Endodermal cell (in vitro differentiated cells): ENCODE measurements around the gene USH1G. TPM values are rescaled to one million over a fixed set of nuclear protein-coding genes. Genes with fewer than 3 reads are reported as not detected.

Experiments
- DNase-seq: peaks from one replicate; pipeline ENCODE4 v3.0.0-alpha.2; 2017
- H3K27ac ChIP-seq: 2 replicates; pipeline ENCODE4 v1.5.1; 2013; ENCODE audit warnings: mild to moderate bottlenecking, low read depth, low read length, moderate library complexity
- H3K27me3 ChIP-seq: 2 replicates; pipeline ENCODE4 v1.6.1; 2013; ENCODE audit warnings: mild to moderate bottlenecking, low read length, moderate library complexity; ENCODE audit not compliant: insufficient read depth, control insufficient read depth, poor library complexity, severe bottlenecking
- H3K36me3 ChIP-seq: 2 replicates; pipeline ENCODE4 v1.7.0; 2013; ENCODE audit warnings: mild to moderate bottlenecking, low read length, moderate library complexity; ENCODE audit not compliant: control insufficient read depth, insufficient read depth
- H3K4me1 ChIP-seq: one replicate; pipeline ENCODE4 v1.7.0; 2013; ENCODE audit warnings: low read length; ENCODE audit not compliant: control insufficient read depth, insufficient read depth
- H3K4me3 ChIP-seq: 2 replicates; pipeline ENCODE4 v1.5.1; 2013; ENCODE audit warnings: mild to moderate bottlenecking, low read length, moderate library complexity
- H3K9ac ChIP-seq: 2 replicates; pipeline ENCODE4 v1.6.1; 2013; ENCODE audit warnings: mild to moderate bottlenecking, low read length, moderate library complexity; ENCODE audit not compliant: poor library complexity, severe bottlenecking; ENCODE audit errors: extremely low read depth
- H3K9me3 ChIP-seq: 2 replicates; pipeline ENCODE4 v1.6.1; 2013; ENCODE audit warnings: mild to moderate bottlenecking, low read length, moderate library complexity; ENCODE audit not compliant: control insufficient read depth
- H3K27ac Mint-ChIP-seq: 2 replicates; pipeline ENCODE4 v1.8.0; 2020; ENCODE audit warnings: mixed read lengths
- H3K27me3 Mint-ChIP-seq: 2 replicates; pipeline ENCODE4 v1.8.0; 2021; ENCODE audit warnings: mild to moderate bottlenecking, mixed read lengths; ENCODE audit not compliant: insufficient read depth
- H3K36me3 Mint-ChIP-seq: 2 replicates; pipeline ENCODE4 v1.8.0; 2020; ENCODE audit warnings: low read depth, mixed read lengths
- H3K4me1 Mint-ChIP-seq: 2 replicates; pipeline ENCODE4 v1.8.0; 2020; ENCODE audit warnings: mixed read lengths
- H3K4me3 Mint-ChIP-seq: 2 replicates; pipeline ENCODE4 v1.8.0; 2020; ENCODE audit warnings: mild to moderate bottlenecking, moderate library complexity, mixed read lengths
- H3K9me3 Mint-ChIP-seq: 2 replicates; pipeline ENCODE4 v1.8.0; 2020; ENCODE audit warnings: mild to moderate bottlenecking, mixed read lengths
- WGBS, 2 experiments: methylation state at CpG; one replicate each; pipeline versions ENCODE4 v1.1.5 to v1.1.7; 2013; ENCODE audit warnings: missing lambda C conversion rate in 2 of 2, mixed read lengths in 1 of 2; ENCODE audit not compliant: insufficient coverage in 1 of 2, insufficient read length in 1 of 2; 5-methylcytosine and 5-hydroxymethylcytosine counted together
- total RNA-seq, 2 donors: library from RNA; stranded (reverse); fragmentation: NEBNext Ultra II Directional in 1 of 2; extraction: Animal tissue kit (Norgen Biotek cat#: 25700) in 1 of 2; gene quantifications; 2 replicates in 1 of 2; 3 replicates in 1 of 2; pipeline ENCODE4 v1.2.1, GENCODE V29; 2021
- TF ChIP-seq, protein P1 (sequence below): fragments of 200-600 bp; sonication (generic); conservative IDR thresholded peaks from 2 replicates; pipeline ENCODE4 v1.5.0; 2021; ENCODE audit warnings: antibody characterized with exemption, mild to moderate bottlenecking

The USH1G gene
- total RNA-seq, 2 donors from 2014 or later = 0.11 to 0.13 TPM

DNA sequence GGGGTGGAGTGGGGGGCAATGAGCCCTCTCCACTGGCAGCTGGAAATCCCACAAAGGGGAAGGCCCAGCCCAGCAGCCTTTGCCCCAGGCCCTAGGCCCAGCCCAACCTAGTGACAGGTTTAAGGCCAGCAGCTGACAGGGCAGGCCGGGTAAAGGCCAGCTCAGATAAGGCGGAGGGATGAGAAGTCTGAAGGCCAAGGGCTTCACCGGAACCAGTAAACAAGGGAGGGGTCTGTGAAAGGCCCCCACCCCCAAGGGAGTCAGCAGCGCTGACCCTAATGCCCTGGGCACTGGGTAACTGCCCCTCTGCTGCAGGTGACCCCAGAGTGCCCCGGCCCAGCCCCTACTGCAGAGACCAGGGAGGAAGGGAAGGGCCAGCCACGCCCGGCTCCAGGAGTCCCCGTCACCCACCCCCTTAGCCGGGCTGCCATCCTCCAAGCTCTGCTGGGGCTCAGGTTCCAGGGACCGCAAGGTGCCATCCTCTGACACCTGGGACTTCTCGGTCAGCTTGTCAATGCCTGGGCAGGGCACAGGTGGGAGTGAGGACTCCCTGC is 30.2 kb upstream of the USH1G start:
- Histone ChIP-seq H3K4me1 (no peaks in the 10 kb centered on the region), H3K27me3 (peaks cover 2% of the 10 kb centered on the region), H3K27ac (no peak overlapping the region), H3K4me3 (no peak overlapping the region), H3K9me3 (no peaks in the 10 kb centered on the region), H3K9ac (no peak overlapping the region), H3K36me3 (no peaks in the 10 kb centered on the region)
- H3K27ac Mint-ChIP-seq = no peak overlapping the region
- H3K27me3 Mint-ChIP-seq = peaks cover 29% of the 10 kb centered on the region
- TF ChIP-seq, protein P1, sequence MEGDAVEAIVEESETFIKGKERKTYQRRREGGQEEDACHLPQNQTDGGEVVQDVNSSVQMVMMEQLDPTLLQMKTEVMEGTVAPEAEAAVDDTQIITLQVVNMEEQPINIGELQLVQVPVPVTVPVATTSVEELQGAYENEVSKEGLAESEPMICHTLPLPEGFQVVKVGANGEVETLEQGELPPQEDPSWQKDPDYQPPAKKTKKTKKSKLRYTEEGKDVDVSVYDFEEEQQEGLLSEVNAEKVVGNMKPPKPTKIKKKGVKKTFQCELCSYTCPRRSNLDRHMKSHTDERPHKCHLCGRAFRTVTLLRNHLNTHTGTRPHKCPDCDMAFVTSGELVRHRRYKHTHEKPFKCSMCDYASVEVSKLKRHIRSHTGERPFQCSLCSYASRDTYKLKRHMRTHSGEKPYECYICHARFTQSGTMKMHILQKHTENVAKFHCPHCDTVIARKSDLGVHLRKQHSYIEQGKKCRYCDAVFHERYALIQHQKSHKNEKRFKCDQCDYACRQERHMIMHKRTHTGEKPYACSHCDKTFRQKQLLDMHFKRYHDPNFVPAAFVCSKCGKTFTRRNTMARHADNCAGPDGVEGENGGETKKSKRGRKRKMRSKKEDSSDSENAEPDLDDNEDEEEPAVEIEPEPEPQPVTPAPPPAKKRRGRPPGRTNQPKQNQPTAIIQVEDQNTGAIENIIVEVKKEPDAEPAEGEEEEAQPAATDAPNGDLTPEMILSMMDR = no peak
- H3K4me3 Mint-ChIP-seq = no peak overlapping the region
- DNase-seq = no peak
- no peaks in the 10 kb centered on the region for H3K36me3 Mint-ChIP-seq
- WGBS, 2 experiments = 90 to 97% methylated on average over 6 to 11 of the region's 11 CpGs
- no peaks in the 10 kb centered on the region for H3K4me1 Mint-ChIP-seq
- no peaks in the 10 kb centered on the region for H3K9me3 Mint-ChIP-seq

DNA sequence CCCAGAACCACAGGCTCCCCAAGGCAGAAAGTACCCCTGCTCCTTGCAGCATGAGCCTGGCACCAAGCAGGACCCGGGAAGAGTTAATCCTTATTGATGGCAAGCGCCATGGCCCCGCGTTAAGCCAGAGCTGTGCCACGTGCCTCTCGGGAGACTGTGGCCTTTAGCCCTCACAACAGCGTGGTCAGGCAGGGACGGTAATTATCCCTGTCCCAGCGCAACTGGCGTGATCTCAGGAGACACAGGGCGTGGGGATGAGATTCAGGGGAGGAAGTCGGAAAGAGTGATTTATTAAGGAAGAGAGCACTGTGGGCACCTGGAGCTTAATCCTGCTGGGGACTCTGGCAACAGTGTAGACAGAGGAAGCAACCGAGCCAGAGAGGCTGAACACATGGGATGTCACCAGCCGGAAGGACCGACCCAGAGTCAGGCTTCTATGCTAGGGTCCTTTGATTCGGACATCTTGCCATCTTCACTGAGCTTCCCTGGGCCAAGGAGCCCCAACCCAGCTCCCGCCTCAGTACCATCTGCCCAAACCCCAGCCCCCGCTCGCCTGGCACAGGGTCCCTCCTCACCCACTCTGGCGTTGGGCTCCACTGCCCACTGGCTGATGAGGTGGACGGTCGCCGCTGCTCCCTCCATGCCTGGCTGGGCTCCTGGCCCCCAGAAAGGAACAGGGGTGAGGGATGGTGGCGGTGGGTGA is 29.5 kb upstream of the USH1G start:
- Mint-ChIP-seq H3K36me3 (no peaks in the 10 kb centered on the region), H3K4me3 (no peak overlapping the region), H3K9me3 (no peaks in the 10 kb centered on the region), H3K27ac (no peak overlapping the region), H3K4me1 (no peaks in the 10 kb centered on the region), H3K27me3 (peaks cover 30% of the 10 kb centered on the region)
- no peaks in the 10 kb centered on the region for H3K4me1 ChIP-seq
- H3K27me3 ChIP-seq = peaks cover 3% of the 10 kb centered on the region
- no peak overlapping the region for H3K9ac ChIP-seq
- DNase-seq = no peak
- TF ChIP-seq, protein P1 = no peak
- H3K27ac ChIP-seq = no peak overlapping the region
- H3K9me3 ChIP-seq = no peaks in the 10 kb centered on the region
- no peak overlapping the region for H3K4me3 ChIP-seq
- WGBS, 2 experiments = 91 to 92% methylated on average over 20 to 24 of the region's 24 CpGs
- no peaks in the 10 kb centered on the region for H3K36me3 ChIP-seq

DNA sequence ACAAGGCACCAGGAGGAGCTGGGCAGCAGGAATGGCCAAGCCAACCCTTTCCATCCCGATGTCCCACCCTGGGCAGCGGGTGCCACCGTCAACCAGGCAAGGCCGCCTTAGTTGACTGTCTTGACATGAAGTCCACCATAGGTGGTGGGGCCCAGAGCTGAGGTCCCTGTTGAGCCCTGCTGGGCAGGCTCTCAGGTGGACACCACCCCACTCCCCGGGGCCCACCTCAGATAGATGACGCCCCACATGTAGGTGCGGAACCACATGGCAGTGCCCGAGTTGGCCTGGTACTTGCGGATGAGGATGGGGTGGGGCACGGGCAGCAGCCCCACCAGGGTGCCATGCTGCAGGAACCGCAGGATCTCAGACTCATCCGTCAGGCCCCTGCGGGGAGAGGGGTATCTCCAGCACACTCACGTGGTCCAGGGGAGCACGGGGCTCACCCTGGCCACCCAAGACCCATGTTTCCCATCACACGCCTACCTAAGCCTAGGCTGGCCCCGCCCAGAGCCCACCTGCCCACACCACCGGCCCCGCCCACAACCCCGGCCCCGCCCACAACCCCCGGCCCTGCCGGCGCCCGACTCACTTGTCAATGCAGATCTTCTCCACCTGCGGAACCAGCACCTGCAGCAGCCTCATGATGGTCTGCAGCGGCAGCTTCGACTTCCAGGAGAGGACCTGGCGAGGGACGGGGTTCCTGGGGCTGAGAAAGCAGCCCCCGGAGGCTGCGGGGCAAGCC is 28.8 kb upstream of the USH1G start:
- Mint-ChIP-seq H3K4me1 (no peaks in the 10 kb centered on the region), H3K27ac (no peak overlapping the region), H3K36me3 (no peaks in the 10 kb centered on the region), H3K4me3 (no peak overlapping the region), H3K9me3 (no peaks in the 10 kb centered on the region), H3K27me3 (peaks cover 30% of the 10 kb centered on the region)
- 86 to 90% methylated on average over 22 to 32 of the region's 32 CpGs for WGBS, 2 experiments
- DNase-seq = peak; percentile 91
- Histone ChIP-seq H3K27ac (no peak overlapping the region), H3K9ac (no peak overlapping the region), H3K4me1 (no peaks in the 10 kb centered on the region), H3K27me3 (peaks cover 9% of the 10 kb centered on the region), H3K4me3 (no peak overlapping the region), H3K9me3 (no peaks in the 10 kb centered on the region), H3K36me3 (no peaks in the 10 kb centered on the region)
- TF ChIP-seq, protein P1 = no peak
